MCF 10A (cell line): Measurements from ENCODE around the gene ADSL. TPM values are rescaled to one million over a fixed set of nuclear protein-coding genes. Genes with fewer than 3 reads are reported as not detected.

Experiments
- BruUV-seq: library from RNA; stranded (reverse); fragments of 400-500 nt; replicated peaks from 2 replicates; lab custom pipeline; 2021; lab: Mats Ljungman, UMichigan
- CTCF ChIA-PET: fragments of 300-600 bp; sonication (Branson Sonifier 250); formaldehyde crosslinking; extraction: SDS; loops from one replicate; lab custom pipeline; 2021; ENCODE audit warnings: antibody characterized with exemption, inconsistent platforms; lab: Yijun Ruan, JAX
- POLR2A ChIA-PET: fragments of 300-600, 350-650 bp; sonication (Branson Sonifier 250); formaldehyde crosslinking; extraction: SDS; loops from one replicate; lab custom pipeline; 2020; ENCODE audit warnings: antibody characterized with exemption, inconsistent platforms; lab: Yijun Ruan, JAX
- DNase-seq: peaks from one replicate; pipeline ENCODE4 v3.0.0-alpha.2; 2018; ENCODE audit not compliant: unreplicated experiment
- H3K27ac Mint-ChIP-seq: one replicate; pipeline ENCODE4 v1.8.0; 2022; ENCODE audit warnings: mild to moderate bottlenecking, low read depth, mixed read lengths; ENCODE audit not compliant: unreplicated experiment
- H3K27me3 Mint-ChIP-seq: one replicate; pipeline ENCODE4 v1.8.0; 2022; ENCODE audit warnings: mixed read lengths; ENCODE audit not compliant: insufficient read depth, unreplicated experiment
- H3K36me3 Mint-ChIP-seq: one replicate; pipeline ENCODE4 v1.8.0; 2022; ENCODE audit warnings: mild to moderate bottlenecking, moderate library complexity, mixed read lengths; ENCODE audit not compliant: insufficient read depth, unreplicated experiment
- H3K4me1 Mint-ChIP-seq: one replicate; pipeline ENCODE4 v1.8.0; 2022; ENCODE audit warnings: mixed read lengths; ENCODE audit not compliant: insufficient read depth, unreplicated experiment
- H3K4me3 Mint-ChIP-seq: one replicate; pipeline ENCODE4 v1.8.0; 2022; ENCODE audit warnings: mild to moderate bottlenecking, moderate library complexity, mixed read lengths; ENCODE audit not compliant: unreplicated experiment
- H3K9me3 Mint-ChIP-seq: one replicate; pipeline ENCODE4 v1.8.0; 2022; ENCODE audit warnings: mixed read lengths; ENCODE audit not compliant: unreplicated experiment
- intact Hi-C: fragments of 100-400 bp; cut with micrococcal nuclease; formaldehyde crosslinking; loops from 2 replicates; pipeline ENCODE4 v1.14.1; 2022
- total RNA-seq: library from RNA; stranded (reverse); gene quantifications from 2 replicates; pipeline ENCODE4 v1.2.3, GENCODE V29; 2022
- TF ChIP-seq, protein P1 (sequence below): fragments of 200-600 bp; IDR thresholded peaks from one replicate; pipeline ENCODE4 v1.8.0; 2022; ENCODE audit warnings: antibody characterized with exemption, mild to moderate bottlenecking; ENCODE audit not compliant: unreplicated experiment

ADSL gene
- total RNA-seq, 1 experiment from 2014 or later, result 129 TPM

DNA sequence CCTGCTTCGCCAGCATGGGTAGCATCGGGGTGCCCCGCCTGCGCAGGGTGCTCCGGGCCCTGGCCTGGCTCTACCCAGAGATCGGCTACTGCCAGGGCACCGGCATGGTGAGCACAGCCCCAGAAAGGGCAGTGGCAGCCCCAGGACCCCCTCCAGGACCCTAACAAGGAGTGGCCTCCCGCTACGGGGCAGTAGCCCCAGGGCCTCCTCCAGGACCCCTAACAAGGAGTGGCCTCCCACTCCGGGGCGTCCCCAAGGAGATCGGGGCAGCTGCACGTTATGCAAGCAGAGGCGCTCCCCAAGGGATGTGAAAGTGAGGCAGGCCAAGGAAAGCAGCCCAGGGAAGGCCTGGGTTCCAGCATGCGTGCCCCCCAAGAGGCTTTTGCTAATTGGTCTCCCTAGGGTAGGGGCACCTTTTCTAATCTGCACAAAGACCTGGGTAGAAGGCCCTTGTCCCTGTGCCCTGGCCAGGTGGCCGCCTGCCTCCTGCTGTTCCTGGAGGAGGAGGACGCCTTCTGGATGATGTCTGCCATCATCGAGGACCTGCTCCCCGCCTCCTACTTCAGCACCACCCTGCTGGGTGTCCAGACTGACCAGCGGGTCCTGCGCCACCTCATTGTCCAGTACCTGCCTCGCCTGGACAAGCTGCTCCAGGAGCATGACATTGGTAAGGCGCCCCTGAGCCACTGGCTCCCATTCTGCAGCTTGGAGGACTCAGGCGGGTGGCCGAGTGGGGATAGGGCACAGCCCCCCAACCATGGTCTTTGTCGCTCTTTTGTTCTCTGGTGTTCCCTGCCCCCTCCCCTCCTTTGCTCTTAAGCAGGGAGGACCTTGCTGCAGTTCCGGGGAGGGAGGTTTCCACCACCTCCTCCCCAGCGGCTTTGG, 59.1 kb downstream of the ADSL start:
- Mint-ChIP-seq H3K4me3 (no peak overlapping the region), H3K9me3 (no peaks in the 10 kb centered on the region), H3K27ac (no peak overlapping the region), H3K4me1 (peaks cover 6% of the 10 kb centered on the region), H3K27me3 (no peaks in the 10 kb centered on the region), H3K36me3 (peaks cover 63% of the 10 kb centered on the region)
- DNase-seq, result no peak
- ChIA-PET CTCF (interaction anchor here (0.6 to 1.0 kb wide), 2 partner anchors 12 to 876 kb away, joined by 3 to 4 read pairs; no protein-coding TSS in a partner anchor), POLR2A (interaction anchor here (0.8 kb wide), 1 partner anchor 10 kb away, joined by 3 read pairs; no protein-coding TSS in a partner anchor)
- intact Hi-C loops, result no loop called here
- no TSS peak for BruUV-seq
- TF ChIP-seq, protein P1, sequence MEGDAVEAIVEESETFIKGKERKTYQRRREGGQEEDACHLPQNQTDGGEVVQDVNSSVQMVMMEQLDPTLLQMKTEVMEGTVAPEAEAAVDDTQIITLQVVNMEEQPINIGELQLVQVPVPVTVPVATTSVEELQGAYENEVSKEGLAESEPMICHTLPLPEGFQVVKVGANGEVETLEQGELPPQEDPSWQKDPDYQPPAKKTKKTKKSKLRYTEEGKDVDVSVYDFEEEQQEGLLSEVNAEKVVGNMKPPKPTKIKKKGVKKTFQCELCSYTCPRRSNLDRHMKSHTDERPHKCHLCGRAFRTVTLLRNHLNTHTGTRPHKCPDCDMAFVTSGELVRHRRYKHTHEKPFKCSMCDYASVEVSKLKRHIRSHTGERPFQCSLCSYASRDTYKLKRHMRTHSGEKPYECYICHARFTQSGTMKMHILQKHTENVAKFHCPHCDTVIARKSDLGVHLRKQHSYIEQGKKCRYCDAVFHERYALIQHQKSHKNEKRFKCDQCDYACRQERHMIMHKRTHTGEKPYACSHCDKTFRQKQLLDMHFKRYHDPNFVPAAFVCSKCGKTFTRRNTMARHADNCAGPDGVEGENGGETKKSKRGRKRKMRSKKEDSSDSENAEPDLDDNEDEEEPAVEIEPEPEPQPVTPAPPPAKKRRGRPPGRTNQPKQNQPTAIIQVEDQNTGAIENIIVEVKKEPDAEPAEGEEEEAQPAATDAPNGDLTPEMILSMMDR, result no peak

DNA sequence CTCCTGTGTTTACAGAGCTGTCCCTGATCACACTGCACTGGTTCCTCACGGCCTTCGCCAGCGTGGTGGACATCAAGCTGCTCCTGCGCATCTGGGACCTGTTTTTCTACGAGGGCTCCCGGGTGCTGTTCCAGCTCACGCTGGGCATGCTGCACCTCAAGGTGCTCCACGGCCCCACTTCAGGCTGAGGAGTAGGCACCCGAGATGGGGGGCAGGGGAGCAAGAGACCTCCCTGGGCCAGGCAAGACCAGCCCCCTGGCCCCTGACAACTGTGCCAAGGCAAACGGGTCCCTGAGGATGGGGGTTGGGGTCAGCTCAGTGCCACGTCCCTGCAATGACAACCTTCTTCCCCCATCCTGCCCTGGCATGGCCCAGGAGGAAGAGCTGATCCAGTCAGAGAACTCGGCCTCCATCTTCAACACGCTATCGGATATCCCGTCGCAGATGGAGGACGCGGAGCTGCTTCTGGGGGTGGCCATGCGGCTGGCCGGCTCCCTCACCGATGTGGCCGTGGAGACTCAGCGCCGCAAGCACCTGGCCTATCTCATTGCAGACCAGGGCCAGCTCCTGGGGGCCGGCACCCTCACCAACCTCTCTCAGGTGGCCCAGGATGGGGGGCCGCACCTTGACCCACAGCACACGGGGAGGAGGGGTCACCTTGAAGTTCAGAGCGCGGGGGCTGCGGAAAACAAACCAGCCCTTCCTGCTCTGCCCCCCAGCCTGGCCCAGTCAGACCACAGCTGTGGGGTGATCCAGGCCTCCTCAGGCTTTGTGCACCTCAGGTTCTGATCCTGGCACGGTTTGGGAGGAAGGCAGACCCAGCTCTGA, 60.0 kb downstream of the ADSL start:
- BruUV-seq, result no TSS peak
- DNase-seq, result no peak
- Mint-ChIP-seq H3K4me1 (peaks cover 7% of the 10 kb centered on the region), H3K27me3 (no peaks in the 10 kb centered on the region), H3K9me3 (no peaks in the 10 kb centered on the region), H3K4me3 (no peak overlapping the region), H3K27ac (no peak overlapping the region), H3K36me3 (peaks cover 67% of the 10 kb centered on the region)
- TF ChIP-seq, protein P1, result no peak
- CTCF ChIA-PET, result interaction anchor here (0.6 to 1.0 kb wide), 3 partner anchors 11 to 951 kb away, joined by 3 to 4 read pairs (median 3); no protein-coding TSS in a partner anchor
- POLR2A ChIA-PET, result interaction anchor here (1.1 kb wide), 1 partner anchor 14 kb away, joined by 4 read pairs; no protein-coding TSS in a partner anchor
- intact Hi-C loops, result no loop called here

DNA sequence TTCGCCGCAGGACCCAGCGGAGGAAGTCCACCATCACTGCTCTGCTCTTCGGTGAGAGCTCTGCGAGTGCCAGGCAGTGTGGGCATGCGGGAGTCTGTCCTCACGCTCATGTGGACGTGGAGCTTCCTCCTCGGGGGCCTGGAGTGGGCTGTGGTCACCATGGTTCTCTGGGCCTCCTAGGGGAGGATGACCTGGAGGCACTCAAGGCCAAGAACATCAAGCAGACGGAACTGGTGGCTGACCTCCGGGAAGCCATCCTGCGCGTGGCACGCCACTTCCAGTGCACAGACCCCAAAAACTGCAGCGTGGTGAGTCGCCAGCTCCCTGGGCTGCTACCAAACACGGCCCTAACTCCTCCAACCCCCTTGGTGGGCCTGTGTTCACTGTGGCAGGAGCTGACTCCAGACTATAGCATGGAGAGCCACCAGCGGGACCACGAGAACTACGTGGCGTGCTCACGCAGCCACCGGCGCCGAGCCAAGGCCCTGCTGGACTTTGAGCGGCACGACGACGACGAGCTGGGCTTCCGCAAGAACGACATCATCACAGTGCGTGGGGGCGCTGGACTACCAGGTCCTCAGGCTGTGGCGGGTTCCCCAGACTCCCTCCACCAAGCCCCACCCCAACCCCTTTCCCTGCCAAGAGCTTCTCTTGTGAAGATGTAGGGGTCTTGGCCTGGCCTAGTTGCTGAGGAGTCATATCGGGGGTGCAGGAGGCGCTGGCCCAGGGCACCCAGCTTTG, 60.9 kb downstream of the ADSL start:
- H3K36me3 Mint-ChIP-seq, result peaks cover 70% of the 10 kb centered on the region
- no peaks in the 10 kb centered on the region for H3K9me3 Mint-ChIP-seq
- BruUV-seq, result no TSS peak
- ChIA-PET CTCF (interaction anchor here (0.5 to 0.6 kb wide), 2 partner anchors 51 to 353 kb away, joined by 3 read pairs; no protein-coding TSS in a partner anchor), POLR2A (interaction anchor here (1.1 kb wide), 1 partner anchor 13 kb away, joined by 4 read pairs; no protein-coding TSS in a partner anchor)
- intact Hi-C loops, result no loop called here
- no peak for DNase-seq
- H3K27ac Mint-ChIP-seq, result no peak overlapping the region
- no peaks in the 10 kb centered on the region for H3K27me3 Mint-ChIP-seq
- TF ChIP-seq, protein P1, result no peak
- H3K4me3 Mint-ChIP-seq, result no peak overlapping the region
- H3K4me1 Mint-ChIP-seq, result peaks cover 7% of the 10 kb centered on the region
